Panc1 (cell line): ENCODE data around the gene CLDN6.

Experiments
- POLR2AphosphoS5 ChIP-seq: IDR thresholded peaks from 2 replicates; pipeline ENCODE4 v1.6.1; 2012; ENCODE audit warnings: mild to moderate bottlenecking, low read depth, low read length, moderate library complexity
- TF ChIP-seq, protein P1 (sequence below): fragments of 450-650 bp; IDR thresholded peaks from 2 replicates; pipeline ENCODE4 v1.5.1; 2017; ENCODE audit warnings: mild to moderate bottlenecking

DNA sequence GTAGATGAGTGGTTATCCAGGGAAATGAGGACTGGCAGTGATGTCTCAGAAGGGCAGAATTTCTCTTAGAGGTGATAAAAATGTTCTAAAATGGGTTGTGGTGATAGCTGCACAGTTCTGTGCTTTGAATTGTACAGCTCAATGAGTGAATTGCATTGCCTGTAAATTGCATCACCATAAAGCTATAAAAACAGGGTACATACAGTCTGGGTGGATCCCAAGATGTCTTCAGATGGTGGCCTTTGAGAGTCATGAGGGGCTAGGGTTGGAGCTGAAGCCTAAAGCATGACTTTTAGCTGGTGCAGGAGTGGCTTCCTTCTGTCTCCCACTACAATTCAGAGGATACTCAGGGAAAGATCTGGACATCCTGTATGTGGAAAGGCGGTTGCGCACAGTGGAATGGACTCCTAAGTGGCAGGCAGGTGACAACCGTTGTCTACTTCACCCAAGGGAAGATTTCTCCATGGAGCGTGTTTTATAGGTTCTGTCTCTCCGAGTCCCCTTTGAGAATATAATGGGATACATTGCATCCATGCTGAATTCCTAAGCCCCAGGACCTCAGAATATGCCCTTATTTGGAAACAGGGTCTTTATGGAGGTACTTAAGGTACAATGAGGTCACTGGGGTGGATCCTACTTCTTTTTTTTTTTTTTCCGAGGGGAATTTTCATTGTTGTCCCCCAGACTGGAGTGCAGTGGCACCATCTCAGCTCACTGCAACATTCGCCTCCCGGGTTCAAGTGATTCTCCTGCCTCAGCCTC lies 45.8 kb upstream of the CLDN6 start:
- TF ChIP-seq, protein P1, sequence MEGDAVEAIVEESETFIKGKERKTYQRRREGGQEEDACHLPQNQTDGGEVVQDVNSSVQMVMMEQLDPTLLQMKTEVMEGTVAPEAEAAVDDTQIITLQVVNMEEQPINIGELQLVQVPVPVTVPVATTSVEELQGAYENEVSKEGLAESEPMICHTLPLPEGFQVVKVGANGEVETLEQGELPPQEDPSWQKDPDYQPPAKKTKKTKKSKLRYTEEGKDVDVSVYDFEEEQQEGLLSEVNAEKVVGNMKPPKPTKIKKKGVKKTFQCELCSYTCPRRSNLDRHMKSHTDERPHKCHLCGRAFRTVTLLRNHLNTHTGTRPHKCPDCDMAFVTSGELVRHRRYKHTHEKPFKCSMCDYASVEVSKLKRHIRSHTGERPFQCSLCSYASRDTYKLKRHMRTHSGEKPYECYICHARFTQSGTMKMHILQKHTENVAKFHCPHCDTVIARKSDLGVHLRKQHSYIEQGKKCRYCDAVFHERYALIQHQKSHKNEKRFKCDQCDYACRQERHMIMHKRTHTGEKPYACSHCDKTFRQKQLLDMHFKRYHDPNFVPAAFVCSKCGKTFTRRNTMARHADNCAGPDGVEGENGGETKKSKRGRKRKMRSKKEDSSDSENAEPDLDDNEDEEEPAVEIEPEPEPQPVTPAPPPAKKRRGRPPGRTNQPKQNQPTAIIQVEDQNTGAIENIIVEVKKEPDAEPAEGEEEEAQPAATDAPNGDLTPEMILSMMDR: no peak
- TF ChIP-seq POLR2AphosphoS5: no peak
